Astrocyte (in vitro differentiated cells and primary cell): ENCODE measurements around the gene GPX4.

ENCODE experiments used
- CTCF ChIP-seq: IDR thresholded peaks from 2 replicates; pipeline ENCODE4 v1.5.1; 2011; ENCODE audit warnings: low read depth, mild to moderate bottlenecking, inconsistent platforms, low read length, moderate library complexity; ENCODE audit not compliant: insufficient read depth
- EZH2 ChIP-seq: IDR thresholded peaks from 2 replicates; pipeline ENCODE4 v1.6.1; 2012; ENCODE audit warnings: mild to moderate bottlenecking, low read length, inconsistent platforms; ENCODE audit not compliant: insufficient read depth

- TF ChIP-seq CTCF (no peak), EZH2 (no peak)
These were observed 30.6 kb downstream of the GPX4 start for GRCh38 chr19:1134431-1134830.
